ENCODE data around the gene DOCK8.
"Not testable (repeated sequence)": the region's sequence is repeated elsewhere in the genome, so short reads cannot be mapped to it uniquely, and the experiment has no call there.

Gene DOCK8

GRCh38 chr9:372128-372527, 157.5 kb downstream of the DOCK8 start:
- no peak for DNase-seq

DNA sequence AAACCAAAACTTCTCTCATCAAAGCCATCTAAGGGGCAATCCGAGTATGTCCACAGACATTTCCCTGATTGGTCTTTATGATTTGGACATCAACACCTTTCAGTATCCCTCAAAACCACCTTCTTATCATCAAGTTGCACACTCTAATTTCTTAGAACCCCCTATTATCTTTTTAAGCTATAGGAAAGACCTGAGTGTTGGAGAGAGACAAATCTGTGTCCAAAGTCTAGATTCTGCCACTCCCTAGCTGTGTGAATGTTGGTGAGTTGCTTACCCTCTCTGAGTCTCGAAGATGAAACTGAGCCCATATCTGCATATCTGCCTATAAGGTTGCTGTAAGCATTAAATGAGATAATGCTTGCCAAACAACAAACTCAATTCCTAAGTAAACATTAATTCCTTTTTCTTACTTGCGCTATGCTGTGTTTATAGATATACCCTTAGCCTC, 159.1 kb downstream of the DOCK8 start:
- DNase-seq, result no peak

GRCh38 chr9:374736-375135, 160.1 kb downstream of the DOCK8 start:
- DNase-seq, result no peak

- DNase-seq, result no peak
Observed at GRCh38 chr9:376115-376514, 161.4 kb downstream of the DOCK8 start.

DNA sequence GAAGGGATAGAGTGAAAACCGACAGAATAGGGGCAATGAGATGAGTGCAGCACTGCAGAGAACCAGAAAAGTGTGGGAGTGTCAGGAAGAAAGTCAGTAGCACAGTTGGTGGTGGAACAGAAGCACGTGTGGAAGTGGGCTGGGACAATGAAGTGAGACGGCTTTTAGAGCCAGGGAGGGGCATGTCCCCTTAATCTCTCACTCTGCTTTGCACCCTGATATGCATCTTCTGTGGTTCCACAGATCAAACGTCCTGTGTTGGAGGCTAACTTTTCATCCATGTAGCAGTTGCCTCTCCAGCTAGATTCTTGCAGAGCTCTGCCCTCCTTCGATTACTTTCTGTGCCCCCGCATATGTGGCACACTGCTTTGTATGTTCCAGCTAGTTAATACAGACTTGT, 163.6 kb downstream of the DOCK8 start:
- no peak for DNase-seq

DNA sequence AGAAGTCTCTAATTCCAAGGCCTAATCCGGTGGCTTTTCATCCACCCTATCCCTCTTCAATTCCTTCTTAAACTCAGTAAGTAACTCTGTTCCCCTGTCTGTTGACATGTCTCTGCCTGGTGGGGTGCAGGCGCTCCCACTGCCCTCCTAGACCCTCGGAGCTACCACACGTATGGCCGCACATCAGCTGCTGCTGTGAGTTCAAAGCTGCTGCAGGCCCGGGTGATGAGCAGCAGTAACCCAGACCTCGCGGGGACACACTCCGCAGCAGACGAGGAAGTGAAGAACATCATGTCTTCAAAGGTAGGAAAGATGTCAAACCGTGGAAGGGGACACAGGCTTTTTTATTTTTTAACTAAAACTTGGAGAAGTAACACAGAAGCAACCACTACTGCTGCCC, 167.7 kb downstream of the DOCK8 start:
- DNase-seq, result no peak

DNA sequence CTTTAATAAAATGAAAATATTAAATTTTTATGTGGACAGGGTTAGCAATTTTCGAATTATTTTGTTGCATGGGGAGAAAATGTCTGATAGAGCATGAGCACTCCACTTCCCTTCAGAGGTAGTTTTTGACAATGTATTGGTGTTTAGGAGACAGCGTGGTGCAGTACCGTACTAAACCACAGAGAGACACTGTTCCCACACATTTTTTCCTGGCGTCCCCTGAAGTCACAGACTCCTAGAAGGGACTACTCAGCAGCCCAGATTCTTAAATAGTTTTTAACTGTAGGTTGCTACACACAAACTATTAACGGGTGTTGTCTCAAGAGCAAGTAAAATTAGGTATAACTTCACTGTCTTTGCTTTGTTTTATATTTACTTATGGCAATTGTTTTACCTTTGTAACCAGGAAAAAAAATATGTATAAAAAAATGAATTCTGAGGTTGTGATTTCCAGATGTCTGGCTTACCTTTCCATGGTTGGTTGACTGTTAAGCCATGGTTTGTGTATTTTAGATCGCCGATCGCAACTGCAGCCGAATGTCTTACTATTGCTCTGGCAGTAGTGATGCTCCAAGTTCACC, 171.2 kb downstream of the DOCK8 start:
- peak; percentile 17 for DNase-seq

DNA sequence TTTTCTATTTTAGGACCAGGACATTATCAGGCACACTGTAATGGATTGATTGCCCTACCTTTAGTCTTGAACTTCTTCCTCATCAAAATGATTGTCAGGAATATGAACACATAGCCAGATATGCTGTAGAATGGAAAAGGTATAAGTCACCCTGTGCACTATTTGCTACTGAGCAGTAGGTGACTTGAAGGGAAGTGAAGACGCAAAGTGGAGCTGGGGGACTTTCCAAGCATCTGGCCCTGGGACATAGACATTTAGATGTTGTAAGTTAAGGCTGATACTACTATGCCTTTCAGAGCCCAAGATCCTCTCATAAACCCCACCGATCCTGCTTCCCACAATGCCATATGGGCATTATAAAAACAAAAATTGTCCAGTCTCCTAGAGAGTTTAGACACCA, 174.5 kb downstream of the DOCK8 start:
- DNase-seq, result no peak

DNA sequence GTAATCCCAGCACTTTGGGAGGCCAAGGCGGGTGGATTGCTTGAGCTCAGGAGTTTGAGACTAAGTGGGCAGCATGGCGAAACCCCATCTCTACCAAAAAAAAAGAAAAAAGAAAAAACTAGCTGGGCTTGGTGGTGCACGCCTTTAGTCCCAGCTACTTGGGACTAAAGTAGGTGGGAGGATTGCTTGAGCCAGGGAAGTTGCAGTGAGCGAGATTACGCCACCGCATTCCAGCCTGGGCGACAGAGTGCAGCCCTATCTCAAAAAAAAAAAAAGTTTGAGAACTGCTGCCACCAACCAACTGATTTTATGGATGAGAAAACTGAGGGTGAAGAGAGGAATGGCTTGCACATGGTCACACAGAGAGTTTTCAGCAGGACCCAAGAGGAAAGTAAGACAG, 175.1 kb downstream of the DOCK8 start:
- no peak for DNase-seq

DNA sequence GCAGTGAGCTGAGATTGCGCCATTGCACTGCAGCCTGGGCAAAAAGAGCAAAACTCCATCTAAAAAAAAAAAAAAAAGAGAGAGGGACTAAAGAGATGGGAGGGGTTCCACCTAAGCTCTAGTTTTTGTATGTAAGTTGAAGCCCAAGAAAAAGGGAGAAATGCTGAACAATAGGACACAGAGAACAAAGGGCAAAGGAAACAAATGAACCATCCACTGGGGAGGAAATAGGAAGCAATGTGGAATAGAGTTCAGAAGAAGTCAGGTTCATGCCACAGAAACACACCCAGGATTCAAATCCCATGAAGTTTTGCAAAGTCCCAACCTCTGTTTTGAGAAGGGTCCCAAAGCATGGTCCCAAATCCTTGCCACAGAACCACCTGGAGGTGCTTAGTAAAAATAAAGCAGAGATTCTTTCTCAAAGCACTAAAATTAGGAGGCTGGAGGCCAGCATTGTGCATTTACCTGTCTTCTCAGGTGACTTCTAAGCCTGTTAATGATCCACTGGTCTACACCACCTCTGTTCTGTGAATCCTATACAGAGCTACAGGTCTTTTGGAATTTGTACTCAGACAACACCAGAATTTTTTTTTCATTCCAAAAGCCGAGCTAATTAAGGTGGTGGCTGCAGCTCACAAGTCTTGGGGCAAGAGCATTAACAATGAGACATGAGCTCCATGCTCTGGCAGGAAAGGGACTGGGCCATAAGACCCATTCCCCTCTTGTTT, 177.6 kb downstream of the DOCK8 start:
- no peak for DNase-seq

DNA sequence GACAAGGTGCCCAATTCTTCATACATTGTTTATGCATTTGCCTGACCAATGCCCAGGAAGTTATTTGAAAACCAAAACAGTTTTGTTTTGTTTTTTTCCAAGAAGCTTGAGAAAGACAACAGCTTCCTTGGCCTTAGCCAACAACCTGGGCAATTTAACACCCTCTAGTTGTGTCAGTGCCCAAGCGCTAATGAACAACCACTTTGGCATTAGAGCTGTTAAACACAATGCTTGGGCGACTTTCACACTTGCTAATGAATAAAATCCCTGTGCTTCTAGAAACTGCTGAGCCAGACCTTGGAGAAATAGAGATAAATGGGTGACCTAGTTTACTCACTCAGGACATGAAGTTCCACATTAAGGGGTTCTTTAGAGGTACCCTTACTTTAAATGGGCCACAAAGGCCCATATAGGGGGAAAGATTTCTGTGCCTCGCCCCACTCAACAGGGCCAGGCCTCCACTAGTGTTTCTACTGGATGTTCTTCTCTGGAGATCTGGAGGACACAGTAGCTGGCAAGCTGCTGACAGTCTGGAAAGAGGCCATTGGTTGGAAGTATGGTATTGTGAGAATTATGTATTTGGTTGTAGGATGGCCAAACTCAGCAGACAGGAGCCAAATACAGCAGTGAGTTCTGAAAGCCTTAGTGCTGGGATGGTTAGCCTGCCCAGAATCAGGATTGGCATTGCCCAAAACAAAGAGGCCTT, 179.8 kb downstream of the DOCK8 start:
- DNase-seq, result no peak

GRCh38 chr9:396396-396795, 181.7 kb downstream of the DOCK8 start:
- no peak for DNase-seq

DNA sequence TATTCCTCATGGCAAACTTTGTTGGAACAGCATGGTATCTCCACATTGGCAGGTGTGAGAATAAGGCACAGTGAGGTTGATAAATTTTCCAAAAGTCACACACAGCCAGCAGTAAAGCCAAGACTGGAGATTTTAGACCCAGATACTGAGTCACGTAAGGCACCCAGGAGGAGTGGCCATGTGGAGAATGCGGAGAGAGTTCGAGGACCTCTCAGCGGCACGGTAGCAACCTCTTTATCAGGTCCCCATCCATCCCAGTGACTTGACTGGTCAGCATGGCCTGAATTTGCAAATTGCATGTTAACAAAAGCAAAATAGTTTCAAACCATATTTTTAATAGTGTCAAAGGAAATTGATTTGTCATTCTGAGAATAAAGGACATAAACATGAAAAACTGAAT, 183.4 kb downstream of the DOCK8 start:
- no peak for DNase-seq

DNA sequence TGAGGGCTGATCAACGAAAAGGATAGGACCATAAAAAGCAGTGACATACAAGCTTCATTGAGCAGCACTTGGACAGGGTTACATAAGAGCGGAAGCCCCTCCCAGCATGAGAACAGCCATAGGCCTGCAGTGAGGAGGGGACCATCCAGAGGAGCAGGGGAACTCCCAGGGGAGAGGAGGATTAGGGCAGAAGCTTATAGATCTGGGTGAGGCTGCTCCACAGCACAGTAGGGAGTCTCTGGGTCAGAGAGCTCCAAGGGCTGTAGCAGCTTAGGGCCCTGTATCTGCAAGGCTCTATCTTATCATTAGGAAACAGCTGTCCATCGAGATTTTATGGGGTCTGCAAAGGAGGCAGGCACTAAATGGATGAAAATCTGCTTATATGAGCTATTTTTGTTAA, 186.6 kb downstream of the DOCK8 start:
- no peak for DNase-seq

DNA sequence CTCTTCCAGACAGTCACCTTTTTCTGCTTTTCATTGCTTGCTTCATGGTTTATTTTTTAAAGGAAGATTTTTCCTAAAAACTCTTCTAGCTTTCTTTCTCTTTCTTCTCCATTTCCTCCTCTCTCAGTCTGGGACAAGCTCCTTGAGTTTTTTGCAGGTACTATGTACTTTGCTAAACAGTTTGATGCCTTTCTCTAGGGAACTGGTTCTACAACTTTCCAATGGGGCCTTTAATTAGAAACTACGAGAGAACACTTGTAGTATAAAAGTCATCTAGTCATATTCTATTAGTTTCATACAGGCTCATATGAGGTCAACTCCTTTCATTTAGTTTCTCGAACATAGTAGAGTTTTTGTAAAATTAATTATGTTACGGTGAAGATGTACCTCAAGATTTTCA, 189.6 kb downstream of the DOCK8 start:
- no peak for DNase-seq

DNA sequence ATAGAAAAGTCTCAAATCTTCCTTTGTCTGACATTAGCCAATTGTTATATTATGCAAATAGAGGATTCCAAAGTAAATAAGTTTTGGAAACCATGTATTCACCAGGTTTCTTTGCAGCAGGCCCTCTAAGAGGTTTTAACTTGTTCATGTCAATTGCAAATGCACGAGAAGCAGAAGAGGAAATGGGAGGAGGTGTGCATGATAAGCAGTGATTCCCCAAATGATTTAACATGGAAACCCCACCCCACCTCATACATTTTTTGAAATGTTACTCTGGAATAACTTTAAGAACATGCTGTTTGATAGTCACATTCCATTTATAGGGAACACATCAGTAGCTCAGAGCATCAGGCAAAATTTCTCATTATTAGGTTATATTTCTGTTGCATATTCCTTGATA, 190.7 kb downstream of the DOCK8 start:
- no peak for DNase-seq

DNA sequence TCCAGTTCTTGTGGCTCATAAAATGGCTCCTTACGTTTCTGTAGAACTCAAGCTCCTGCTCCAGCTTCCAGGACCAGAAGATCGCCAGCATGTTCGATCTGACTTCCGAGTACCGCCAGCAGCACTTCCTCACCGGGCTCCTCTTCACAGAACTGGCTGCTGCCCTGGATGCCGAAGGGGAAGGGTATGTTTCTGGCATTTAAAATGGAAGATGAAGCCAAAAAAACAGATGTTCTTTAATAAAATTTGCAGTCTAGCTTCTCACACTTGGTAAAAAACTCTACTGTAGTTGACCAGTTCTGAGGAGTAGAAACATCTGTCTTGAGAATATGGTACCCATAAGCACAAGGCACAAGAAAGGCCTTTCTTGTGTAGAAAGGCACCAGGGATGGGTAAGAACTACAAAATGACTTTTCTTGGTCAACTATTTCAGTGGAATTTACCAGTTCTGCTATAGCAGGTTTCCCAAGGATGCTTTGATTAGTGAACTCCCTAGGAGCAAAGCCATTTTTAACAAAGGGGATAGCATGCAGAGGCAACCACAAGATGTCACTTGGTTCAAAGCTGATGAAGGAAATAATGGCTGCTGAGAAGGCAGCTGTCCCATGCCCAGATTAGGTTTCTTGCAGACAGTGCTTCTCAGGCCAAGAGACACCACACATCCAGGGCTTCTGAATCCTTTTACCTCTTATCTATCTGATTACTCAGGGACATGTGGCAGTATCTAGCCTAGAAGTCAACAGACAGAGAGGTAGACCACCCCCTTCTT, 192.4 kb downstream of the DOCK8 start:
- DNase-seq, result no peak

DNA sequence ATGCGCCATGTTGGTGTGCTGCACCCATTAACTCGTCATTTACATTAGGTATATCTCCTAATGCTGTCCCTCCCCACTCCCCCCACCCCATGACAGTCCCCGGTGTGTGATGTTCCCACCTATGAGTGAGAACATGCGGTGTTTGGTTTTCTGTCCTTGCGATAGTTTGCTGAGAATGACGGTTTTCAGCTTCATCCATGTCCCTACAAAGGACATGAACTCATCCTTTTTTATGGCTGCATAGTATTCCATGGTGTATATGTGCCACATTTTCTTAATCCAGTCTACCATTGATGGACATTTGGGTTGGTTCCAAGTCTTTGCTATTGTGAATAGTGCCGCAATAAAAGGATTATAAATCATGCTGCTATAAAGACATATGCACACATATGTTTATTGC, 195.0 kb downstream of the DOCK8 start:
- not testable (repeated sequence) for DNase-seq

DNA sequence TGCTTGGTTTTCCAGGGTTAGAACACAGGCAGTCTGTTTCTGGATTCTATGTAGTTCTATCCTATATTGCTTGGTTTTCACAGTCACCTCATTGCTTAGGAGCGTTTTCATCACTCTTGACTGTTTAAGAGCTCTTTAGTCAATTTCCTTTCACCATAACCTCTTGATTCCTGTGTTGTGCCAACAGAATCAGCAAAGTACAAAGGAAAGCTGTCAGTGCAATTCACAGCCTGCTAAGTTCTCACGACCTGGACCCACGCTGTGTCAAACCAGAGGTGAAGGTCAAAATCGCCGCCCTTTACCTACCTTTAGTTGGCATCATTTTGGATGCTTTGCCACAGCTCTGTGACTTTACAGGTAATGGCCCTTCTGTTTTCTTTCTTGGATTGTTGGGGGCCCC, 199.9 kb downstream of the DOCK8 start:
- DNase-seq, result no peak

GRCh38 chr9:419571-420171, 205.0 kb downstream of the DOCK8 start:
- DNase-seq, result no peak

GRCh38 chr9:421896-422295, 207.2 kb downstream of the DOCK8 start:
- no peak for DNase-seq

DNA sequence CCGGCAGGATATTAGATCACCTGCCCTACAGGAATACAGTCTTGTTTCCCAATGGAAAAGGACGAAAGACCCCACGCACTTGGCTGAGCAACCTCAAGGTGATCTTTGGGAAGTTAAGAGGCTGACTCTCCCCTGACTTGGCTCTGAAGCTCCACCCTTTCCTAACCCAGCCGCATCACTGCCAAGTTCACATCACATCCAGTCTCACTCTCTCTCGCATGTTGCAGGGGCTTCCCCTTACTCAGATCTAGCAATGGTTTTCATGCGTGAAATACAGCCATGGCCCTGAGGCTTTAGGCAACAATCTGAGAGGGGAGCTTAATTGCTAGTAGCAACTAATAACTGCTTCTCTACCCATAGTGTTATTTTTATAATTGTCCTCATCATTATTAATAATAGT, 211.6 kb downstream of the DOCK8 start:
- peak; percentile 6 for DNase-seq

DNA sequence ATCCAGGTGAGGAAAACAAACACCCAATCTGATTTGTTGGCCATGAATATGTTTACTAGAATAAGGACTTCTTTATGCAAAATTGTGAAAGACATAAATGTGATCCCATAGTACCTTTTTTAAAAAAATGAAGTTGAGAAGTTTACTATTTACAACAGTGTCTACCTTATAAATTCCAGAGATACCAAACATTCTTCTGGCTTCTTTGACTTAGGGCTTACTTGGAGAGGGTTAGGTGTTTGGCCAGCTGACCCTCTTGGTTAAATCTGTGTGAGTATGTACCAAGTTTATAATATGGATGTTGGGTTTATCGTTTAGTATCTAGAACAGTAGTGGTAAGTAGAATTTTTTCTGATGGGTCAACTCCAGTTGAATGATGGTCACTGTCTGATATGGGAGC, 212.3 kb downstream of the DOCK8 start:
- DNase-seq, result no peak

Measured in activated CD4-positive, alpha-beta T cell treated with anti-CD3 and anti-CD28 coated beads, Interleukin-10, Interleukin-2, amounts not matched to agents 100 ng/mL and 50 ng/mL, durations not matched to agents 16 hours and 8 hours (primary cell).